Calu3 (cell line): ENCODE measurements around the gene TDRD7. TPM values are rescaled to one million over a fixed set of nuclear protein-coding genes. Genes with fewer than 3 reads are reported as not detected.

Source experiments
- BruUV-seq: library from RNA; stranded (reverse); fragments of 400-500 nt; replicated peaks from 2 replicates; lab custom pipeline; 2021; lab: Mats Ljungman, UMichigan
- CTCF ChIA-PET: fragments of 300-600 bp; sonication (Branson Sonifier 250); formaldehyde crosslinking; loops from one replicate; lab custom pipeline; 2022; ENCODE audit warnings: antibody characterized with exemption; lab: Charles Lee
- DNase-seq: peaks from one replicate; pipeline ENCODE4 v3.0.0; 2022
- H3K27ac Mint-ChIP-seq: one replicate; pipeline ENCODE4 v1.8.0; 2022; ENCODE audit warnings: mixed read lengths; ENCODE audit not compliant: unreplicated experiment
- H3K27me3 Mint-ChIP-seq: one replicate; pipeline ENCODE4 v1.8.0; 2022; ENCODE audit warnings: mixed read lengths; ENCODE audit not compliant: unreplicated experiment
- H3K36me3 Mint-ChIP-seq: one replicate; pipeline ENCODE4 v1.8.0; 2022; ENCODE audit warnings: mild to moderate bottlenecking, moderate library complexity, mixed read lengths; ENCODE audit not compliant: insufficient read depth, unreplicated experiment
- H3K4me1 Mint-ChIP-seq: one replicate; pipeline ENCODE4 v1.8.0; 2022; ENCODE audit warnings: mild to moderate bottlenecking, low read depth, mixed read lengths; ENCODE audit not compliant: unreplicated experiment
- H3K4me3 Mint-ChIP-seq: one replicate; pipeline ENCODE4 v1.8.0; 2022; ENCODE audit warnings: mild to moderate bottlenecking, low read depth, moderate library complexity, mixed read lengths; ENCODE audit not compliant: unreplicated experiment
- H3K9me3 Mint-ChIP-seq: one replicate; pipeline ENCODE4 v1.8.0; 2022; ENCODE audit warnings: low read depth, mixed read lengths; ENCODE audit not compliant: unreplicated experiment
- CTCF ChIP-seq: fragments of 200-600 bp; IDR thresholded peaks from one replicate; pipeline ENCODE4 v1.8.0; 2022; ENCODE audit warnings: antibody characterized with exemption; ENCODE audit not compliant: unreplicated experiment
- intact Hi-C: fragments of 100-400 bp; cut with micrococcal nuclease; formaldehyde crosslinking; loops from one replicate; pipeline ENCODE4 v1.10.0; 2022; ENCODE audit not compliant: unreplicated experiment
- total RNA-seq: library from RNA; stranded (reverse); gene quantifications from 2 replicates; pipeline ENCODE4 v1.2.3, GENCODE V29; 2022

TDRD7 gene
- total RNA-seq, 1 experiment from 2014 or later: 15.5 TPM

GRCh38 chr9:97500263-97500662 is 88.4 kb downstream of the TDRD7 start:
- H3K9me3 Mint-ChIP-seq: no peaks in the 10 kb centered on the region
- no peak overlapping the region for H3K27ac Mint-ChIP-seq
- intact Hi-C loops: loop anchor here (5.0 kb wide), 1 partner anchor 97 kb away; no protein-coding TSS in a partner anchor
- H3K36me3 Mint-ChIP-seq: peaks cover 10% of the 10 kb centered on the region
- no peak for TF ChIP-seq CTCF
- H3K27me3 Mint-ChIP-seq: no peaks in the 10 kb centered on the region
- BruUV-seq: no TSS peak
- DNase-seq: no peak
- CTCF ChIA-PET: interaction anchor here (0.6 to 0.8 kb wide), 3 partner anchors 20 to 1392 kb away, joined by 3 to 7 read pairs (median 5); no protein-coding TSS in a partner anchor
- H3K4me1 Mint-ChIP-seq: peaks cover 9% of the 10 kb centered on the region
- H3K4me3 Mint-ChIP-seq: no peak overlapping the region

GRCh38 chr9:97500765-97501176 is 88.9 kb downstream of the TDRD7 start:
- no peaks in the 10 kb centered on the region for H3K27me3 Mint-ChIP-seq
- intact Hi-C loops: loop anchor here (5.0 kb wide), 1 partner anchor 97 kb away; no protein-coding TSS in a partner anchor
- no peak overlapping the region for H3K27ac Mint-ChIP-seq
- BruUV-seq: no TSS peak
- no peak for TF ChIP-seq CTCF
- no peaks in the 10 kb centered on the region for H3K9me3 Mint-ChIP-seq
- peaks cover 10% of the 10 kb centered on the region for H3K36me3 Mint-ChIP-seq
- peaks cover 9% of the 10 kb centered on the region for H3K4me1 Mint-ChIP-seq
- CTCF ChIA-PET: interaction anchor here (0.6 to 1.4 kb wide), 5 partner anchors 20 to 1392 kb away, joined by 3 to 10 read pairs (median 5); partner anchors contain the start of gene TDRD7
- peak overlapping the region; percentile 58 for H3K4me3 Mint-ChIP-seq
- no peak for DNase-seq

- peaks cover 9% of the 10 kb centered on the region for H3K4me1 Mint-ChIP-seq
- intact Hi-C loops: loop anchor here (5.0 kb wide), 1 partner anchor 96 kb away; no protein-coding TSS in a partner anchor
- no peaks in the 10 kb centered on the region for H3K9me3 Mint-ChIP-seq
- peak within 1 kb of the TSS; percentile 58 for H3K4me3 Mint-ChIP-seq
- BruUV-seq: no TSS peak
- CTCF ChIA-PET: interaction anchor here (0.6 to 1.4 kb wide), 5 partner anchors 28 to 115 kb away, joined by 4 to 10 read pairs (median 5); partner anchors contain the start of gene TDRD7
- no peaks in the 10 kb centered on the region for H3K27me3 Mint-ChIP-seq
- peaks cover 10% of the 10 kb centered on the region for H3K36me3 Mint-ChIP-seq
- TF ChIP-seq CTCF: no peak
- peak; percentile 69 for DNase-seq
- no peak within 1 kb of the TSS for H3K27ac Mint-ChIP-seq
Measured at GRCh38 chr9:97501177-97501971, 89.5 kb downstream of the TDRD7 start, which contains the start of gene TMOD1. TMOD1 (plus strand) TSS chr9:97501666; CDS start chr9:97524189, 22,523 bp downstream.

GRCh38 chr9:97501972-97502221 is 90.0 kb downstream of the TDRD7 start:
- CTCF ChIA-PET: interaction anchor here (0.6 to 1.4 kb wide), 3 partner anchors 28 to 114 kb away, joined by 4 to 6 read pairs (median 4); no protein-coding TSS in a partner anchor
- intact Hi-C loops: loop anchor here (5.0 kb wide), 1 partner anchor 95 kb away; no protein-coding TSS in a partner anchor
- Mint-ChIP-seq H3K4me1 (peaks cover 9% of the 10 kb centered on the region), H3K27me3 (no peaks in the 10 kb centered on the region), H3K36me3 (peaks cover 10% of the 10 kb centered on the region), H3K4me3 (peak overlapping the region; percentile 58), H3K27ac (no peak overlapping the region), H3K9me3 (no peaks in the 10 kb centered on the region)
- no TSS peak for BruUV-seq
- no peak for DNase-seq
- TF ChIP-seq CTCF: no peak
